NCI-H69 (cell line): ENCODE results near the gene PCSK9.
"Not testable (repeated sequence)": the region's sequence is repeated elsewhere in the genome, so short reads cannot be mapped to it uniquely, and the experiment has no call there.

Experiments
- DNase-seq: peaks from one replicate; lab custom pipeline; 2025; lab: John Stamatoyannopoulos, UW

Gene PCSK9

DNA sequence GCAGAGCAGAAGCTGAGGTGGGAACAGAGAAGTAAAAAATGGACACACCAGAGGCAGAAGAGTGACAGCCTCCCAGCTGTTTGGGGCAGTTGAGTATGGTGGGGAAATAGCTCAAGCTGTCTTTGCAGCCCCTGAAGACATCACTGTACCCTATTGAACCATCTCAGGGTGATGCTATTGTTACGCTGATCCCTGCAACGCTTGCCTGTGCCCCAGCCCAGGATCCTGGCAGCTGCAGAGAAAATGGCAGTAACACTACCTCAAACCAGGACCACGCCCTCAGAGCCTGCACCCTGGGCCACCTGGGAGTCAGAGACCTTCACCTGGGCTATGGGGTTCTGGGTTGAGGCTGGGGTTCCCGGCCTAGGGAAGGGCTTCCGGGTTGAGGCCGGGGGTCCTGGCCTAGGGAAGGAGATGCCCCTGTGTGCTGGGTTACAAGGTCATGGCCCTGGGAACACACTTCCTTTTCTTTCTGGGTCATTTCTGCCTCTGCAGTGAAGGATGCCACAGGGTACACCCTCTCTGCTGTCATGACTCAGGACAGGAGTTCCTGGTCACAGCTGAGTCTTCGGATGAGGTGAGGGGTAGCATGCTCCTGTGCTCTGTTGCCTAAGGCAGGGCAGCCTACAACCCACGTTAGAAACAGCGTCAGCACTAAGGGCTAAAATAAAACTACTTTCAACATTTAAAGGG is 29.0 kb upstream of the PCSK9 start:
- no peak for DNase-seq

DNA sequence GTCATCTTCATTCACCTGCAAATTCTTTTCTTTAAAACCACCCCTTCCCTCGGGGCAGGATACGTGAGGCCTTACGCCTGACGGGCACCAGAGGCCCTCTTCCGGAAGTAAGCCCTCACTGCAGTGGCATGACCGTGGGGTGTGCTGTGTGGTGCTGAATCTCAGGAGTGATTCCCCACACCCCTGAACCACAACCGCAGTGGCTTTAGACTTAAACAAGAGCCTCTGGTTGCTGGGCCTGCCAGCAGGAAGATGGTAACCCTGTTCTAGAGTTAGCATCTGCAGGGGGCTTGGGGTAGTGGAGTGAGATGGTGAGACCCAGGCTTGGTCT is 28.5 kb upstream of the PCSK9 start:
- DNase-seq: no peak

DNA sequence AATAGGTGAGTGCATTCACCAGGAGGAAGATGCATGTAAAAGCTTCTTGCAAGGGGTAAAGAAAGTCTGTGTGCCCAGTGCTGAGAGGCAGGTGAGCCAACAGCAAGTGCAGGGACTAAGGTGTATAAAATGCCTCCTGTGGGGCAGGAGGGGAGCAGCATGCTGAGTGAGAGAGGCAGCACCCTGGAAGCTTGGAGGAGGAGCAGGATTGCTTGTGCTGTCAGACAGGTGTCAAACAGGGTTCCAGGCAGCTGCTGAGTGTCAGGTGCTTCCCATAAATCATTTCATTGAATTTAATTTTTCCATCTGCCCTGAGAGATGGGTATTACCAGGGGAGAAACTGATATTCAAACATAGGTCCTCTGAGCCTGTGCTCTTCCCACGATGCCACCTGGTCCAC is 26.7 kb upstream of the PCSK9 start:
- DNase-seq: peak; percentile 66

DNA sequence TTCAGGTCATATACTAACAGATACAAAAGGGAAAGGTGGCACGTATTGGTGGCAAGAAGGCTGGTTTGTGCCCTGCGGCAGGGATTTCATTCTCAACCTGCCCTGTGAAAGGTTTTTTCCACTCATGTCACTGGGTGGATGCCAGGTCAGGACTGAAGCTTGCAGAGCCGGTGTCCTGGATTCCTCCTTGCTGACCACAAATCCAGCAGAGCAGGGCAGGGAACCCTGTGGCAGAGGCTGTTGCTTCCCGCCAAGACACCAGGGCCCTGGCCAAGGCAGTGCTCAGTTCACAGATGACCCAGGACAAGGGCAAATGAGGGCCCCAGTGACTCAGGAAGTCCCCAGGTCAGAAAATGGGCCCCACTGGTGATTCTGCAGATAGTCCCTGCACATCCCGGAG is 24.2 kb upstream of the PCSK9 start:
- no peak for DNase-seq

DNA sequence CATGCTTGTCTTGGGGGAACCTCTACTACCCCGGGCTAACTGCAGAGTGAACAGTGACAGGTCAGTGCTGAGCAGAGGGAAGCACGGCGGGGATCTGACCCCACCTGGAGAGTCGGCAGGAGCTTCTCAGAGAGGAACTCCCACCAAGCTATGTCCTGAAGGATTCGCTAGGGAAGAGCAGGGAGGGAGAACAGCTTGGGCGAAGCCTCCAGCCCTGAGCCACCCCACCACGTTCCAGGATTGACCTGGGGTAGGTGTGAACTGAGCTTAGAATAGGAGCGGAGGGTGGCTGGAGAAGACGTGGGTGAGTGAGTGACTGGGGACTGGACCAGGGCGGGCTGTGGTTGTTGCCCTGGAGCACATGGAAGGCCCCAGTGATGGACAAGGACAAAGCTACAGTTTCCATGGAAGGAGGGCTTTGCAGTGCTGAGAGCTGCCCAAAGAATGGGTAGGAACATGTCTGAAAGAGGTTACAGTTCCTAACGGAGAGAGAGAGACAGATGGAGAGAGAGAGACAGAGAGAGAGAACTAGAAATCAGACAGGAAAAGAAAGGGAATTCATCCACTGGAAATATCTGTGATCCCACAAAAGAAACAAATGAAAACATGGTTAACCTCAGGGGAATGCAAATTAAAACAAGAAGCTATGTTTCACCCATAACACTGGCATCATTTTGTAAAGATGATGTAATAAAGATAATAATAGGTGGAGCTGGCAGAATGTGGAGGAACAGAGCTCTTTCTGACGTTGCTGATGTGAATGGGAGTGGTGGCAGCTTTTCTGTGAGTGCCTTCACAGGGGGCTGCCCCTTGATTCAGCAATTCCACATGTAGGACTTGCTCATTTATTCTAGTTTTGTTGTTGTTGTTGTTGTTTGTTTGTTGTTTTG is 23.4 kb upstream of the PCSK9 start:
- DNase-seq: no peak

DNA sequence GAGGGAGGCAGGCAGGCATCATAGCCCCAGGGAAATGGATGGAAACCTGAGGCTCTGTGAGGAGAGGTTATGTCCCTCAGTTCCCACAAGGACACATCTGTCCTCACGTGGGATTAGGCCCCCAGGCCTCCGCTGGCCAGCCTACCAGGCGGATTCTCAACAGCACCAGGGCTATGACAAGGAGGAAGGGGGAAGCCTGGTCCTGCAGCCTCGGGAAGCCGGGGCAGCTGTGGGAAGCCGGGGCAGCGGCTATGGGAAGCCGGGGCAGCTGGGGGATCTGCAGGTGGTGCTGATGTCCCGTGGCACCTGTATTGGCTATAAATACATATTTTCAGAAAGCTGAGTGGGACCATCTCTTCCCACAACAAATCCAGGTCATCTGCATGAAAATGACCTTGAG is 21.0 kb upstream of the PCSK9 start:
- DNase-seq: no peak

DNA sequence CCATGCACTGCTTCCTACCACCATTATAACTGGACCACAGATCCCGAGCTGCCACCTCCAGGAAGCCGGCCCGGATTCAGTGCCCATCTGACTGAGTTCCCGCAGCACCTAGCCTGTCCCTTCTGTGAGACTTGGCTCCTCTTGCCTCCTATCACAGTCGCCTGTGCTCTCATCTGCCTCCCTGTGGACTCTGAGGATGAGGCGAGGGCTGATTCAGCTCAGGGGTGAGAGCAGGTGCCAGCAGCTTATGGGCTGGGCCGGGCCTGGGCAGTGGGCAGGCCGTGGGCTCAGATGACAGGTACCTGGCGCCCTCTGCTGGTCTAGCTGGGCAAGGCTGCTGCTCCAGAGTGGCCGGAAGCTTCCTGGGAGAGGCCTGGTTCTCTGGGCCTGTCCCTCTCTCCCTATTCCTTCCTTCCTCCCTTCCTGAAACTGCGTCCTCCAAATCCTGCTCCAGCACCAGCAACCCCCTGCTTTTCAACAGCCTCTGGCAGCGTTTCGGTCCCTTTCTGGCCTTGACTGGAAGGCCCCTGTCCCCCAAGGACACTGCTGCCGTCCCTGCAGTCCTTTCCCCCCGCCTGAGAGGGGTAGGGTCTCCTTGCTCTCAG is 17.3 kb upstream of the PCSK9 start:
- DNase-seq: peak; percentile 82

DNA sequence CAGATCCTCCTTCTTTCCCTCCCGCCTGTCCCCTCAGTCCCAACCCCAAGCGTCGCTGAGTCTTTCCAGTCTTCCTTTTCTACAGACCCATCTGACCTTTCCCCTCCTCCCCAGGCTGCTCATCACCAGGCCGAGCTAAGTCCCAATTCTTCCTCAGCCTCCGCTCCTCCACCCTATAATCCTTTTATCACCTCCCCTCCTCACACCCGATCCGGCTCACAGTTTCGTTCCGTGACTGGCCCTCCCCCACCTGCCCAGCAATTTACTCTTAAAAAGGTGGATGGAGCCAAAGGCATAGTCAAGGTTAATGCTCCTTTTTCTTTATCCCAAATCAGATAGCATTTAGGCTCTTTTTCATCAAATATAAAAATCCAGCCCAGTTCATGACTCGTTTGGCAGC is 15.2 kb upstream of the PCSK9 start:
- DNase-seq: not testable (repeated sequence)

DNA sequence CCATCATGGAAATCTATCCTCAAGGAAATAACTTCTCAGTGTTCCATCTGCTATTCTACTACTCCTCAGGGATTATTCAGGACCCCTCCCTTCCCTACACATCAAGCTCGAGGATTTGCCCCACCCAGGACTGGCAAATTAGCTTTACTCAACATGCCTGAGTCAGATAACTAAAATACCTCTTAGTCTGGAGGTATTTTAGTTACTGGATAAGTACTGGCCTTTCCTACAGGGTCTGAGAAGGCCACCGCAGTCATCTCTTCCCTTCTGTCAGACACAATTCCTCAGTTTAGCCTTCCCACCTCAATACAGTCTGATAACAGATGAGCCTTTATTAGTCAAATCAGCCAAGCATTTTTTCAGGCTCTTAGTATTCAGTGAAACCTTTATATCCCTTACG is 12.7 kb upstream of the PCSK9 start:
- not testable (repeated sequence) for DNase-seq

DNA sequence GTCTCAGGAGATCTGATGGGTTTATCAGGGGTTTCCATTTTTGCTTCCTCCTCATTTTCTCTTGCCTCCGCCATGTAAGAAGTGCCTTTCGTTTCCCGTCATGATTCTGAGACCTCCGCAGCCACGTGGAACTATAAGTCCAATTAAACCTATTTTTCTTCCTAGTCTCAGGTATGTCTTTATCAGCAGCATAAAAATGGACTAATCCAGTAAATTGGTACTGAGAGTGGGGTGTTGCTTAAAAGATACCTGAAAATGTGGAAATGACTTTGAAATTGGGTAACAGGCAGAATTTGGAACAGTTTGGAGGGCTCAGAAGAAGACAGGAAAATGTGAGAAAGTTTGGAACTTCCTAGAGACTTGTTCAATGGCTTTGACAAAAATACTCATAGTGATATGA is 8.2 kb upstream of the PCSK9 start:
- not testable (repeated sequence) for DNase-seq

DNA sequence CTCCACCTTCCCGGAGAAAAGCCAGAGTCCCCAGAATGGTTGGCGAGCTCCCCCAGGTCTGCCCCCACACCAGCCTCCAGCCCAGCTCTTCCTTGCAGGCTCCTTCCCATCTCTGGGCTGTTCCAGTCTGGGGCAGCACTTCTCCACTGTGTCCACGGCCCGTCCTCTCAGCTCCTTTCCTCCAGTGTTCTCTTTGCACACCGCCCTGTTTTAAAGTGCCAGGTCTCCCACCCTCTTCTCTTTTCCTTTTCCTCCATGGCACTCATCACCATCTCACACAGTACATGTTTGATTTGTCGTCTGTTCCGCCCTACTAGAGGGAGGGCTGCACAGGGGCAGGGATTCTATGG is 6.1 kb upstream of the PCSK9 start:
- no peak for DNase-seq

DNA sequence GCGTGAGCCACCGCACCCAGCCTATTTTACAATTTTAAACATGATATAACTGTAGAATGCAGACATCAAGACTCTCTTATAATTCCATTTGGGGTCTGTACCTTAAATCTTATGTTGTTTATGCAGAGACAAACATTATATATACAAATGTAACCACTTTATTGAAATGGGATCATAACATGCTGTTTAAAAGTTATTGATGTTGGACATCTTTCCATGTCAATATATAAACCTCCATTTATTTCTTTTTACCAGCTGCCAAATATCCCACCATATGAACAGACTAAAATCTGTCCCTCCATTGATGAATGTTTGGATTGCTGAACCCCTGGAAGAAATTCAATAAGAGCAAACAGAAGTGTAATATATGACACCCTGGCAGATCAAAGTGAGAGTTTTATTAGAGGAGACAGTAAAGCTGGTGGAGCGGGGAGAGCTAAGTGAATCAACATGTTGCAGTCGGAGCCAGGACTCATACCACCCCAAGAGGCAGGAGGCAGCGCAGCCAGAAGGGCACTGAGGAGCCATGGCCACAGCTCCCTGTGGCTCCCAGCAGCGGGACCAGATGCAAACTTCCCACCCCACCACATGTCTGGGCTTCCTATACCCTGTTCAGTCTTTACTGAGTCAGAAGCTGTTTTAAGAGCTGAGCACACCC is 4.7 kb upstream of the PCSK9 start:
- DNase-seq: peak; percentile 4

DNA sequence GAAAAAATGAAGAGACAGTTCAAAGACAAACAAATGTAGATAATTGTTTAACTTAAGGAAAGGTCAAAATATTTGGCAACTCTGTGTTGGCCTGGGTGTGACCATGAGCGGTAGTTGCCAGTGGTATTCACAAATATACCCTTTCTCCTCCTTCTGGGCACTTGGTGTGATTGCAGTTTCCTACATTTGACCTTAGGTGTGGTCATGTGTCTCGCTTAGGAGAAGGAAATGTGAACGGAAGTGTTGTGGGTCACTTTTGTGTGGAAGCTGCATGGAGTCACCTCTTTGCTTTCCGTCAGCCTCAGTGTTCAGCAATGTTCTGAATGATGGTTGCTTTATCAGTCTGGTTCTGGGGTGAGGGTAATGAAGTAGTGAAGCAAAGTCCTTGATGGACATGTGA is 3.4 kb upstream of the PCSK9 start:
- DNase-seq: no peak

DNA sequence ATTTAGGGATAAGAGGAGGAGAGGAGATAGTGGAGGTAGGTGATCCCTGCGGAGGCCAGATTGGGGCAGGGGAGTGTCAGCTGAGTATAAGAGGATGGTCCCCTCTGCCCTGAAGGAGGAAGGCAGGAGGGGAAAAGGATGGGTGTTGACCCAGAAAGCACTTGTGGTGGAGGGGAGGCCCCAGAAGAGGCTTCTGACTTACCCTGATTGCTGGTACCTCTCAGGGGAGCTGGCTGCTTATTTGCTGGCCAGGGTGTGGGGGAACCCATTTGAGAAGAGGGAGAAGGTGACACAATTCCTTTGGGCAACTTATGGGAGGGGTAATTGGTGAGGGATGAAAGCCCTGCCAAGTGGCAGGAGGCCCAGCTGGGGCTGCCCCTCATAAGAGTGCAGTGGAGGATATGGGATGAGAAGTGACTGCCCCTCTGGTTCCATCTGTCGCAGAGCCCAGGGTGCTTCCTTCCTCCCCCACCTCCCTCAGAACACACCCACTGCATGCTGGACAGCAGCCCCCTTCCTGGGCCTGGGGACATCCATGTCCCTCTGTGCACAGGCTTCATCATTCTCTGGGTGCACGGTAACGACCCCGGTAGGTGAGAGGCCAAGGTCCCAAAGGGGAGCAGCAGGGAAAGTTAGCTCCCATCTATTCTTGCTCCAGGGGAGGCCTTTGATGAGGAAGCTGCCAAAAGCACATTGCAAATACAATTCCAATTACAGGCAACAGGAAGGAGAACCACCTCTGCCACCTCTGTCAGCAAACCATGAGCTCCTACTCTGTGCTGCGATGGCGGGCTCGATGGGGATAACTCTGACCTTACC is 1.4 kb upstream of the PCSK9 start:
- DNase-seq: peak; percentile 46

DNA sequence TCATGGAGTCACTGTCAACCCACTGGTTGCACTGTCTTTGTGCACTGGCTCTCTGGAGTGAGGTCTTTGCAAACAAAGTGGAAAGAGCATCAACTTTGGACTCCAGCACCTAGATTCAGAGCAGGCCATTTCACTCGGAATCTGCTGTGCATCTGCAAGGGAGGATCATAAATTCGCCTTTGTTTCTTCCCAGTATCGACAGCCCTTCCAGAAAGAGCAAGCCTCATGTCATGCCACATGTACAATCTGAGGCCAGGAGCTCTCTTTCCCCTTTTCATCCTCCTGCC is 853 bp upstream of the PCSK9 start:
- no peak for DNase-seq

DNA sequence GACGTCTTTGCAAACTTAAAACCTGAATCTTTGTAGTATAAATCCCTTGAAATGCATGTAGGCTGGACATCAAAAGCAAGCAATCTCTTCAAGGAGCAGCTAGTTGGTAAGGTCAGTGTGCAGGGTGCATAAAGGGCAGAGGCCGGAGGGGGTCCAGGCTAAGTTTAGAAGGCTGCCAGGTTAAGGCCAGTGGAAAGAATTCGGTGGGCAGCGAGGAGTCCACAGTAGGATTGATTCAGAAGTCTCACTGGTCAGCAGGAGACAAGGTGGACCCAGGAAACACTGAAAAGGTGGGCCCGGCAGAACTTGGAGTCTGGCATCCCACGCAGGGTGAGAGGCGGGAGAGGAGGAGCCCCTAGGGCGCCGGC is 390 bp upstream of the PCSK9 start:
- DNase-seq: no peak

DNA sequence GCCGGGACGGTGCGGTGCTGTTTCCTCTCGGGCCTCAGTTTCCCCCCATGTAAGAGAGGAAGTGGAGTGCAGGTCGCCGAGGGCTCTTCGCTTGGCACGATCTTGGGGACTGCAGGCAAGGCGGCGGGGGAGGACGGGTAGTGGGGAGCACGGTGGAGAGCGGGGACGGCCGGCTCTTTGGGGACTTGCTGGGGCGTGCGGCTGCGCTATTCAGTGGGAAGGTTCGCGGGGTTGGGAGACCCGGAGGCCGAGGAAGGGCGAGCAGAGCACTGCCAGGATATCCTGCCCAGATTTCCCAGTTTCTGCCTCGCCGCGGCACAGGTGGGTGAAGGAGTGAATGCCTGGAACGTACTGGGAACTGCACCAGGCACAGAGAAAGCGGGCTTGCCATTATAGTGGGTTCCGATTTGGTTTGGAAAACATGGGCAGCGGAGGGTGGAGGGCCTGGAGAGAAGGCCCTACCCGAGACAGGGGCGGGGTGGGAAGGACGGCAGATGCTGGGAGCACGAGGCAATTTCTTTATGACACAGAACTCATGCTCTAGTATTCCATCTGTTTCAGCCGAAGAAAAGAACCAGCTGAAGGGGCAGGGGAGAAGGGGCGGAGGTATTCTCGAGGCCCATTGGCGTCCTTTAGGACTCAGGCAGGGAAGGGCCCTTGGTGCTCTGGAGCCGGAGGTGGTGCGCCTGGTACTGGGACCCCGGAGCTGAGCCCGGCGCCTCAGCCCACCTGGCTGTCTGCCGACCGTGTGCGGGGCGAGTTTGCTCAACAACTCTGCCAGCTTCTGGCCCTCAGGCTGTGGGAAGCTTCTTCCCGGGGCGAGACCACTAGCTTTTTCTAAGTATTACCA is 960 bp downstream of the PCSK9 start:
- DNase-seq: peak; percentile 30

DNA sequence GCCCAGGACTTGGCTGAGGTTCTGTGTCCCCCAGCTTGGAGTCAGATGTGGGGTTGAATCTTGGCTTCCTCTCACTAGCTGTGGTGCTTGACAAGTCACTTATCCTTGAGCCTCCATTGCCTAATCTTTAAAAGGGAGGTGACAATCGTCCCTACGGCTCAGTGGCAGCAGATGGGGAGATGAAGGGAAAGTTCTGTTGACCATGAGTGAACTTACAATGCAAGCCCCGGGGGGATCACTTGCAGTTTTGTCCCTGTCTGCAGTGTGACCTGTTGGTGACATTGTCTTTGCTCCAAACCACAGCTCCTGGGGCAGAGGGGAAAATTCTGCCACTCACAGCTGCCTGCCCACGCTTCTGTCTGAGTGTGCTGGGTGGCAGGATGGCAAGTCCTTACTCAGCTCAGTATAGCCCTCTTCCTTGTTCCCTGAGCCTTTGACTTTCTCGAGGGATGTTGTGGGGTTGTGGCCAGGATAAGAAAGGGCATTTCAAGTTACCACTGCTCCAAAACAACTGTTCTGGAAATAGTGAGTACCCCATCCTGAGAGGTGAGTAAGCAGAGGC is 1.7 kb downstream of the PCSK9 start:
- no peak for DNase-seq

DNA sequence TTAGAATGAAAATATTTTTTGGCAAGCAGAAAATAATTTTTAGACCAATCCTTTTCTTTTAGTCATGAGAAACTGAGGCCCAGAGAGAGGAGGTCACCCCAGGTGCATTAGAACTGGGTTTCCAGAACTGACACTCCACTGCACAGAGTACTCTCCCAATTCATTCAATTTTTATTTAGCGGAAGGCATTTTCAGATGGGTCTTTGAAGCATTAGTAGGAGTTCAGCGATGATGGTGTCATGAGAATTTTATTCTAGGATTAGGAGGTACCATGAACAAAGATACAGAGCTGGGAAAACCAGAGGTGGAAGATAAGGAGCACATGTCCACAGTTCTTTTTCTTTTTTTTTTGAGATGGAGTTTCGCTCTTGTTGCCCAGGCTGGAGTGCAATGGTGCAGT is 2.3 kb downstream of the PCSK9 start:
- DNase-seq: no peak

DNA sequence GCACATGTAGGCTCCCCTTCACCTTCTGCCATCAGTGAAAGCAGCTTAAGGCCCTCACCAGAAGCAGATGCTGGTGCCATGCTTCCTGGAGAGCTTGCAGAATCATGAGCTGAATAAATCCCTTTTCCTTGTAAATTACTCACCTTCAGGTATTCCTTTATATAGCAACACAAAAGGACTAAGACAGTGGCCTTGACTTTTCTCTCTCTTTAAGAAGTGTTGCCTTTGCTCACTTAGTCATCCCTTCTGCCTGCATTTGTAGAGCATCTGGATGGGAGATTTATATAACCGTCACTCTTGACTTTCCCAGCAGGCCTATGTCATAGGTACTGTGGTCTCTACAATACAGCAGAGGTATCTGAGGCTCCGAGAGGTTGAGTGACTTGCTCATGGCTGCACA is 3.7 kb downstream of the PCSK9 start:
- DNase-seq: no peak

DNA sequence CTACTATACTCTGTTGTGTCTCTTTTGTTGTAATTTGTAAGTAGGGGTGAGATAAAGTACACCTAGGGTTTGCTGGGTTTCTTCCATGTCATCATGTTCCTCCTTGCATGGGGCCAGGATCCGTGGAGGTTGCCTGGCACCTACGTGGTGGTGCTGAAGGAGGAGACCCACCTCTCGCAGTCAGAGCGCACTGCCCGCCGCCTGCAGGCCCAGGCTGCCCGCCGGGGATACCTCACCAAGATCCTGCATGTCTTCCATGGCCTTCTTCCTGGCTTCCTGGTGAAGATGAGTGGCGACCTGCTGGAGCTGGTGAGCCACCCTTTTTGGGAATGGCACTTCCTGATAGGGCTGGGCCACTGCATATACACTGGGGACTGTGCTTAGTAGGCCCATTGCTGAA is 4.4 kb downstream of the PCSK9 start:
- DNase-seq: no peak
